Measurements from ENCODE around the gene SLC35E2B. TPM values are rescaled to one million over a fixed set of nuclear protein-coding genes. Genes with fewer than 3 reads are reported as not detected.
A peak's percentile ranks its signal among the peaks of the same experiment; 100 is the strongest.
"Not testable (repeated sequence)": the region's sequence is repeated elsewhere in the genome, so short reads cannot be mapped to it uniquely, and the experiment has no call there.

SLC35E2B gene
- total RNA-seq, 2 donors from 2014 or later = 32.8 to 34.6 TPM

DNA sequence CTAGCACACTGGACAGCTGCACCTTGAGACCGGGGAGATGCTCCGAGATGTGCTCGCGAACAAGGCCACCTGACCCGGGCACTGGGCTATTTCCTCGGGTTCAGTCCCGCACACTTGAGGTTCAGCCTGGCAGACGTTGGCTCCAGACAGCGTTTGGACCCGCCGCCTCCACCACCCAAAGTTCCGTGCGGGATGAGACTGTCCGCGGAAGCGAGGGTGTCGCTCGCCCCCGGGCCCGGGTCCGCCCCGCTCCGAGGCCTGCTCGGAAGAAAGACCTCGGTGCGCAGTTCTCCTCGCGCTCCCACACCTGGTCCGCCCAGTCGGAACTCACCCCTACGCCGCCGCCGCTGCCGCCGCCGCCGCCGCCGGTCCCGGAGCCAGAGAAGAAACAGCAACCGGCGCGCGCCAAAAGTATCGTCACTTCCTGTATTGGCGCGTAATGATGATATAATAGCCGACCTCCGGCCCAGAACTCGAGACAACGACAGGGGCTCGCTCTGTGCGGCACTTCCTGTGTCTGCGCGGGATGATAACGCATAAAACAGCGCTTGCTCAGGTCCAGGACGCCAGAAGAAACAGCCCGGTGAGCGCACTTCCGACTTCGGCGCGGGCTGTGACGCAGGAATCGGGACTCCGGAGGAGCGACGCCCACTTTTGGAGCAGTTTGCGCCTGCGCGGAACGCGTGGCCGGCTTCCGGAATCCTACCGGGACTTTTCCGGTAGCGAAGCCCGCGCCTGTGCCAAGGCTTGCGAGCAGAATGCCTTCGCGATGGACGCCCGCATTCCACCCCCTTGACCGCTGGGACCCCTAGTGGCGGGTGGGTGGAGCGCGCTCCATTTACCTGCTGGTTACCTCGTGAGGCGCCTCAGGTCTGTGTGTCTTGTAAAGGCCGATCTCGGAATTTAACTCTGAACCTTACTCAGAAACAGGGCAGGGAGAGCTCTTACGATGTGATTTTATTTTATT, 33.7 kb downstream of the SLC35E2B start, which contains the start of gene CDK11B:
Gene CDK11B (minus strand): TSS at position 422 of the 967 bp plus-strand sequence. CDS start 1,519 bp downstream, outside the sequence.
- Mint-ChIP-seq H3K27ac (peak within 1 kb of the TSS; percentile 95 to 100), H3K4me3 (peak within 1 kb of the TSS; percentile 89)
- H3K4me1 Mint-ChIP-seq (ENCODE audit: low read depth in 2 of 2); H3K36me3 Mint-ChIP-seq; H3K27me3 Mint-ChIP-seq; H3K9me3 Mint-ChIP-seq: not testable (repeated sequence)
- DNase-seq (ENCODE audit: low spot score) = peak; percentile 95
- peak; percentile 97 to 98 for ATAC-seq

DNA sequence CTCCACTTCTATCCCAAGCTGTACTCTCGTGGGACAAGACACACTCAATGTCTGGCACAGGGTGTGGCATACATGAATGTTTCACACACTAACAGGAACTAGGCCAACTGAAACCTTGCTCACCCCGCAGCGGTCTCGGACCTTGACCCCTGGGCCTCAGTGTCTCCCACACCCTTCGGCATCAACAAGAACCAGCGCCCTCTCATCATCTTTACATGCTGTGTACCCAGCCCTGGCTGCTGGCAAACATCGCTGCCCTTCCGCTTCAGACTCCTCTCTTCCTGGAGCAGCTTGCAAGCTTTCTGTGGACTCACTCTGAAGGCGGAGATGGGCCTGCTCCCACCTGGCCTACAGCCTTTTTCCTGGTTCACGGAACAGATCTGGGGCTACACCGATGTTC, 44.3 kb downstream of the SLC35E2B start:
- H3K36me3 Mint-ChIP-seq = peaks cover 46% of the 10 kb centered on the region
- H3K9me3 Mint-ChIP-seq; H3K27me3 Mint-ChIP-seq; H3K27ac Mint-ChIP-seq; H3K4me3 Mint-ChIP-seq; DNase-seq (ENCODE audit: low spot score); H3K4me1 Mint-ChIP-seq (ENCODE audit: low read depth in 2 of 2): not testable (repeated sequence)
- peak in 1 of 2 donors; percentile 33 for ATAC-seq

DNA sequence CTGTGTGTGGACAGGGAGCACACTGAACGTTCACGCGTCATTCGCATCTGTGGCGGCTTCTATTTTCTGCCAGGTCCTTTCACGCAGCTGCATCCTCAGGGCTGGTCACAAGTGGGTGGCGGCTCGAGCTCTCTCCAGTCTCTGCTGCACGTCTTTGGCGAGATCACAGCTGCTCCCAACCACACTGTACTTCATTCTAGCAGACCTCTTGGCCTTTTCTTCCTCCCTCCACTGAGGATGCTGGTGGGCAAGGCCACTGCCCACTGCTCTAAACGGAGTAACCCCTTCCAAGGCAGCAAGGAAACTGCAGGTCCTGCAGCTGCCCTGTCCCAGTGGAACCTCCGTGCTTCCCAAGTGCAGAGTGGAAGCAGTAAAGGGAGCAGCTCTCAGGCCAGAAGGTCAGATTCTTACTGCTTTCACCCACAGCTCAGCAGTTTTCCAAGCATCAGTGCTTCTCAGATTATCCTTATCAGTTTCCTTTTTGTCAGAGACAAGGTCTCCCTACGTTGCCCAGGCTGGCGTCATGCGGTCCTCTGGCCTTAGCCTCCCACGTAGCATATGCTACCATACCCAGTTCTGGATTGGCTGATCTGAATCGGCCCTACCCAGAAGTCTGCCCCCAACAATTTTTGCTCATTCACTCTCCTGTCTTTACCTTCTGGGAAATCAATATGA, 44.9 kb downstream of the SLC35E2B start:
- H3K27me3 Mint-ChIP-seq, H3K27ac Mint-ChIP-seq: not testable (repeated sequence)
- H3K36me3 Mint-ChIP-seq = peaks cover 46% of the 10 kb centered on the region

DNA sequence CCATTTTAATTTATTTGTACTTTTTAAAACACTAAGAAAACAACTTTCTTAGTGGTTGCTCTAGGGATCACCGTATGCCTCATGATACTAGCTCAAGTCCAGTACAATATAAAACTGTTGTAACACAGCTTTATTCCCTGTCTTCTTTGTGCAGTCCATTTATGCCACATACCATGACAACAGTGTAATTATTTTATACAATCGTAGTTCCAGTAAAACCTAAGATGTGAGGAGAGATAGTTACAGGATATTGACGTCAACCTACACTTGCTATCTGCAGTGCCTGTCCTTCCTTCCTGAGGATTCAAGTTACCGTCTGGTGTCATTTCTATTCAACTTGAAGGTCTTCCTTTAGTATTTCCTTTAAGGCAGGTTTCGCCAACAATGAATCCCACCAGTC, 46.3 kb downstream of the SLC35E2B start:
- not testable (repeated sequence) for H3K4me1 Mint-ChIP-seq (ENCODE audit: low read depth in 2 of 2); H3K27ac Mint-ChIP-seq; ATAC-seq; H3K27me3 Mint-ChIP-seq; H3K4me3 Mint-ChIP-seq; DNase-seq (ENCODE audit: low spot score); H3K9me3 Mint-ChIP-seq
- H3K36me3 Mint-ChIP-seq = peaks cover 34% of the 10 kb centered on the region

More for the DNA sequence above, 44.9 kb downstream of the SLC35E2B start:
- not testable (repeated sequence) for DNase-seq (ENCODE audit: low spot score); H3K4me1 Mint-ChIP-seq (ENCODE audit: low read depth in 2 of 2); H3K4me3 Mint-ChIP-seq; H3K9me3 Mint-ChIP-seq
- peak in 1 of 2 donors; percentile 20 for ATAC-seq

DNA sequence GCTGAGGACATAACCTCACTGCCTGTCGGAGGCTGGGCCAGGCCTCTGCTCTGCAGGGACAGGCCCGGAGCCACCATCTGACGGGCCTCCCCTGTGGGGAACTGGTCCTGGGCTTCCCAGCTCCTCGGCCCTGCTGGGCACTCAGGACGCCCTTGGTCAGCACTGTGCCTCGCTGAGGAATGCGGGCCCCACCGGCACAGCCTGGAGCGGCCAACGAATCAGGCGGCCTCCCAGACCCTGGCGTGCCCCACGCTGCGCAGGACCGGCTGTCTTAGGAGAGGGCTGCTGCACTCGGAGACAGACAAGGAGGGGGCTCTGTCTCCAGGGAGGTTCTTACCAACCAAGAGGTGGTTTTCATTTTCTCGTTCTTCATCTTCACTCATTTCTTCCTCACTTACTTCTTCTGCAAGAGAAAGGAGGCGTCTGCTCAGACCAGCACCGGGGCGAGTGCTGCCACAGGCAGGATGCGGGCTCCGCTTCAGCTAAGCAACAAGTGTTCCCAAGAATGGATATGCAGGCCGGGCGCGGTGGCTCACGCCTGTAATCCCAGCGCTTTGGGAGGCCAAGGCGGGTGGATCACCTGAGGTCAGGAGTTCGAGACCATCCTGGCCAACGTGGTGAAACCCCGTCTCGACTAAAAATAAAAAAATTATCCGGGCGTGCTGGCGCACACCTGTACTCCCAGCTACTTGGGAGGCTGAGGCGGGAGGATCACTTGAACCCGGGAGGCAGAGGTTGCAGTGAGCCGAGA, 51.7 kb downstream of the SLC35E2B start:
- not testable (repeated sequence) for H3K4me3 Mint-ChIP-seq; ATAC-seq; DNase-seq (ENCODE audit: low spot score)

DNA sequence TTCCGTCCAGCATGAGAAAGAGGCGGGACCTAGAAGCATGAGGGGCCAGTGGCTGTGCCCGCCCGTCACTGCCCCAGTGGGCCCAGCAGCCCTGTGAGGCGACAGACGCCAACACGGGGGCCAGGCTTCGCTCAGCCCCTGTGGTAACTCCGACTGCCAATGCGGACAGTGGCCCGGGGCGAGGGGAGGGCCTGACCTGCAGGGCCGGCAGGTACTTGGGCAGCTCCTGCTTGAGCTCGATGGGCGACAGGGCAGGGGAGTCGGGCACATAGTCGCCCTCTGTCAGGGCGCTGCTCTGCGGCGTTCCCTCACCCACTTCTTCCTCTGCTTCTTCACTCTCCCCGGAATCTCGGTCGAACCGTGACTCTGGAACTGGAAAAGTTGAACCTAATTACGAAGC, 52.5 kb downstream of the SLC35E2B start:
- not testable (repeated sequence) for H3K27ac Mint-ChIP-seq; H3K4me3 Mint-ChIP-seq; H3K27me3 Mint-ChIP-seq; ATAC-seq; H3K9me3 Mint-ChIP-seq; H3K36me3 Mint-ChIP-seq; H3K4me1 Mint-ChIP-seq (ENCODE audit: low read depth in 2 of 2); DNase-seq (ENCODE audit: low spot score)

More for the DNA sequence above, 51.7 kb downstream of the SLC35E2B start:
- H3K27ac Mint-ChIP-seq; H3K36me3 Mint-ChIP-seq; H3K27me3 Mint-ChIP-seq; H3K9me3 Mint-ChIP-seq; H3K4me1 Mint-ChIP-seq (ENCODE audit: low read depth in 2 of 2): not testable (repeated sequence)

DNA sequence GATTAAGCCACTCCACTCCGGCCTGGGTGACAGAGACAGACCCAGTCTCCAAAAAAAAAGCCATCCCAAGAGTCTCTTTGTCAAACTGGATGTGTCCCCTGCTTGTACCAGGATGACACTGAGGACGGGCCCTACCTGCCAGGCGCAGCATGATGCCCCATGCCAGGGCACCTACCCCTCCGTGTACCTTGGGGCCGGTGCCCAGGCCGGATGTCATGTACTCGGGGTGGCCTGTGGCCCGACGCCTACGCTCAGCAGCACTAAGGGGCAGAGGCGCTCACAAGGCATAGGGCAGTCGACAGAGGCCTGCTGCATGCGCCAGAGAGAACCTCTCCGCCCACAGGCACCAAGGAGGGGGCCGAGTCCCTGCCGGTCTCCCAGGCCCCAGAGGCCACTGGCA, 53.2 kb downstream of the SLC35E2B start:
- H3K4me1 Mint-ChIP-seq (ENCODE audit: low read depth in 2 of 2); H3K4me3 Mint-ChIP-seq; H3K9me3 Mint-ChIP-seq; H3K27ac Mint-ChIP-seq; ATAC-seq; DNase-seq (ENCODE audit: low spot score); H3K36me3 Mint-ChIP-seq; H3K27me3 Mint-ChIP-seq: not testable (repeated sequence)

DNA sequence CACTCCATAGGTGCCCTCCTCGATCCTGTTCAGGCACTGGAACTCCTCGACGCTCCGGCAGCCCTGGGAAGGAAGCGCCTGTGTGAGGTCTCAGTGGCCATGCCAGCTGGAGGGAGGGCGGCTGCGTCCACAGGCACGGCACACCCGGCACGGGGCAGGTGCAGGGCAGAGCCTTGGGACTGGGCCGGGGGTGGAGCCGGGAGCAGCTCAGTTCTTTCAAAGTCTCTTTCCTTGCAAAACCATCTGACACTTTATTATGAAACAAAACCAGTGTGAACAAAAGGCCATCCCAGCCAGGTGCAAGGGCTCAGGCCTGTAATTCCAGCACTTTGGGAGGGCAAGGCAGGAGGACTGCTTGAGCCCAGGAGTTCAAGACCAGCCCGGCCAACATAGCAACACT, 54.1 kb downstream of the SLC35E2B start:
- not testable (repeated sequence) for H3K4me1 Mint-ChIP-seq (ENCODE audit: low read depth in 2 of 2); H3K27ac Mint-ChIP-seq; DNase-seq (ENCODE audit: low spot score); ATAC-seq; H3K4me3 Mint-ChIP-seq; H3K36me3 Mint-ChIP-seq; H3K9me3 Mint-ChIP-seq; H3K27me3 Mint-ChIP-seq

DNA sequence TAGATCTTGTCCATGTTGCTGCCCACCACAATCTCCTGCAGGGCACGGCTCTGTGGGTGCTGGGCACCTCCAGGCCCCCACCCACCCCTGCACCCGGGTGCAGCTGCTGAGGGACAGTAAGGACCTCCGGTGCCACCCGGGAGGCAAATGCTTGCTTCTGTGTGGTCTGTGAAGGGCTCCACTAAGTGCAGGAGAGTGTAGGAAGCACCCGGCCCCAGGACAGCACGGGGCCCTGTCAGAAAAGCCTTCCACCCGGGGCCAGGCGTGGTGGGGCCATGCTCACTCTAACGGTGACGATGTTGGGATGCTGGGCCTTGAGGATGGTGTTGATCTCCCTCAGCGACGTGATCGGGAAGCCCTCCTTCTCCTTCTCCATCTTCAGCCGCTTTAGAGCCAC, 55.1 kb downstream of the SLC35E2B start:
- H3K4me1 Mint-ChIP-seq (ENCODE audit: low read depth in 2 of 2); H3K27ac Mint-ChIP-seq; H3K36me3 Mint-ChIP-seq; ATAC-seq; DNase-seq (ENCODE audit: low spot score); H3K9me3 Mint-ChIP-seq; H3K27me3 Mint-ChIP-seq; H3K4me3 Mint-ChIP-seq: not testable (repeated sequence)

DNA sequence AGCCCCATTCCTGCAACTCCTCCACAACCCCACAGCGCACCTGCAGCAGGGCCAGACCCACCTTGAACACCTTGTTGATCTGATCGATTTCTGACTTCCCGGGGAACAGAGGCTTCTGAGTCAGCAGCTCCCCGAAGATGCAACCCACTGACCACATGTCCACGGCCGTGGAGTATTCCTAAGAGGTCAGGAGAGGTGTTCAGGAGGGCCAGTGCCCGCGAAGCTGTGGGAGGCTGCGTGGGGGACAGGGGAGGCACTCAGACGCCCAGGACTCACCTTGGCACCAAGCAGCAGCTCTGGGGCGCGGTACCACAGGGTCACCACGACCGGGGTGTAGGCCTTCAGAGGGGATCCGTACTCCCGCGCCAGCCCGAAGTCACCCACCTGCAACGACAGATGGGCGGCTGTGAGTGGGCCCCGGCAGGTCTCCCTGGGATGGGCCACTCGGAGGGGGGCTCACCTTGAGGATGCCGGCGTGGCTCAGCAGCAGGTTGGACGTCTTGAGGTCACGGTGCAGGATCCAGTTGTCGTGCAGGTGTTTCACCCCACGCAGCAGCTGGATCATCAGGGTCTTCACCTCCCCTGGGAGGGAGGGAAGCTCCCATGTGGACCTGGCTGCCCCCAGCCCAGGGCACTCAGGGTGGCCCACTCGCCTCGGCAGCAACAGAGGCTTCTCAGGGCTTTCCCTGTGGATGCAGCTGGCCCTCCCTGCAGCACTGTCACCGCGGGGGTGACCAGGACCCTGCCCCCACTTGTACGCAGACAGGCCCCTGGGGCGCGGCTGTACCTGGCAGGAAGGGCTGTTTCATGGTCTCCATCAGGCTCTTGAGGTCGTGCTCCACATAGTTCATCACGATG, 55.7 kb downstream of the SLC35E2B start:
- H3K4me3 Mint-ChIP-seq; DNase-seq (ENCODE audit: low spot score); H3K9me3 Mint-ChIP-seq; H3K4me1 Mint-ChIP-seq (ENCODE audit: low read depth in 2 of 2); H3K36me3 Mint-ChIP-seq; H3K27ac Mint-ChIP-seq; ATAC-seq; H3K27me3 Mint-ChIP-seq: not testable (repeated sequence)

DNA sequence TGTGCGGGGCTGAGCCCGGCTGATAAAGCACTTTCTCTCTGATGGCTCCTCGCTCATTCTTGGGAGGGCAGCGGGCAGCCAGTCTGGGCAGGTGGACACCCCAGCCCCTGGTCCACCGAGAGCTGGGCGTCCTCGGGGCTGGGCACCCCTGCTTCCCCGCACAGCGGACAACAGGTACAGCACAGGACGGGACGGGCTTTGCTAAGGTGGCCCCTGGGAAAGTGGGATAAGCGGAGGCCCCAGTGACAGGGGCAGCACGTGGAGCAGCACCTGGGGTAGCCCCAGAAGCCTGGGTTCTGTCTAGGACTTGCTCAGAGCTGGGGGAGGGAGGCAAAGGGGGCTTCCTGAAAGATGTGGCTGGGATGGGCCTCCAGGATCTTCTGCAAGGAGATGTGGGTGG, 58.0 kb downstream of the SLC35E2B start:
- DNase-seq (ENCODE audit: low spot score); ATAC-seq; H3K4me1 Mint-ChIP-seq (ENCODE audit: low read depth in 2 of 2); H3K4me3 Mint-ChIP-seq; H3K27me3 Mint-ChIP-seq; H3K9me3 Mint-ChIP-seq; H3K27ac Mint-ChIP-seq; H3K36me3 Mint-ChIP-seq: not testable (repeated sequence)

DNA sequence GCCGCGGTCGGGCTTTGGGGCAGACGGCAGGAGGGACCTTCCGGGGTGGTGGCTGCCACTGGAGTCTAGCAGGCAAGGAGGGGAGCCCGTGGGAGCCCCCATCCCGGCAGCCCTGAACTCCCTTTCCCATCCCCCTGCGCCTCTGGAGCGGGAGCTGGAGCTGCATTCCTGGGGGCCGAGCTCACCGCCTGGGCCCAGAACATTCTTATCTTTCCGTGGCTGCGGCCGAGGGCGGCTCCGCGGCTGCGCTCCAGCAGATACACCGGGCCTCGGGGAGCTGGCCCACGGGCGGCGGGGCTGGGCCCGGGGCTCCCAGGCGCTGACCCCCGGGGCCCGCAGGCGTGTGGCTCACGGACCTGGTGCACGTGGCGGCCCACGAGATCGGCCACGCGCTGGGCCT, 59.2 kb downstream of the SLC35E2B start:
- not testable (repeated sequence) for ATAC-seq; H3K27me3 Mint-ChIP-seq; H3K27ac Mint-ChIP-seq; DNase-seq (ENCODE audit: low spot score); H3K36me3 Mint-ChIP-seq; H3K4me3 Mint-ChIP-seq; H3K9me3 Mint-ChIP-seq
- peaks cover 7 to 10% of the 10 kb centered on the region in 2 donors for H3K4me1 Mint-ChIP-seq (ENCODE audit: low read depth in 2 of 2)

Measured in natural killer cell treated with Interleukin-12 subunit alpha and Interleukin-12 subunit beta and Interleukin-15 and Interleukin-18, amount 100 ng/mL, for 72 hours (primary cell).